ENCODE data around the gene CEMIP. TPM values are rescaled to one million over a fixed set of nuclear protein-coding genes. Genes with fewer than 3 reads are reported as not detected.

The CEMIP gene
- total RNA-seq, 4 donors from 2014 or later = 0.27 to 0.32 TPM; not detected in 2

- intact Hi-C loops (cut with DNase I; ENCODE audit: low total_unique reads) = no loop called here
- WGBS, 2 donors (ENCODE audit: low coverage in 1 of 2) = 66% methylated on average over 5 of the region's 5 CpGs; no CpG with 5 or more reads in 1 of the 2 donors
- in situ Hi-C loops (cut with MboI; ENCODE audit: low pct_ligation_motif_present in 1 of 4, low pct_unique_long_range_greater_than_20kb in 1 of 4, low sequenced_read_pairs in 3 of 4) = no loop called here
Observed at GRCh38 chr15:80861731-80862170, 82.6 kb downstream of the CEMIP start.

DNA sequence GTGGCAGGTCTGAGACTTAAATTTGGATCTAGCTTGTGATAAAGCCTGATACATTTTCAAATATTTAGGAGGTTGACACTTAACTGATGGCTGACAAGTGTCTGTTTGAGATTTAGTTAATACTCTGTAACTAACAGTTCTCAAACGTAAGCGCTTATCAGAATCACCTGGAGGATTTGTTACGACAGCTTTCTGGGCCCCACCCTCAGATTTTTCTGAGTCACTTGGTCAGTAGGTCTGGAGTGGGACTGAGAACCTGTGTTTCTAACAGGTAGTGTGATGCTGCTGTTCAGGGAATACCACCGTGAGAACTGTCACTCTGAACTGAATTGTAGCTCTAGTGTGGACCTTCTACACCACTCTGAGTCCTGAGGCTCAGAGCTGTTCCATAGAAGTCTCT, 85.5 kb downstream of the CEMIP start:
- DNase-seq = no peak
- H3K27ac ChIP-seq = no peak overlapping the region
- H3K4me1 ChIP-seq = no peaks in the 10 kb centered on the region
- no peaks in the 10 kb centered on the region for H3K36me3 ChIP-seq
- intact Hi-C loops (cut with DNase I; ENCODE audit: low total_unique reads) = no loop called here
- no peaks in the 10 kb centered on the region for H3K27me3 ChIP-seq
- in situ Hi-C loops (cut with MboI; ENCODE audit: low pct_ligation_motif_present in 1 of 4, low pct_unique_long_range_greater_than_20kb in 1 of 4, low sequenced_read_pairs in 3 of 4) = no loop called here
- H3K4me3 ChIP-seq = no peak overlapping the region
- 85% methylated on average over 4 of the region's 4 CpGs; no CpG with 5 or more reads in 1 of the 2 donors for WGBS, 2 donors (ENCODE audit: low coverage in 1 of 2)
- TF ChIP-seq POLR2AphosphoS5 (IDR thresholded peaks at IDR 0.05) (no peak), POLR2A (IDR thresholded peaks at IDR 0.05) (no peak), EP300 (IDR thresholded peaks at IDR 0.05; ENCODE audit: low read depth) (no peak)
- TF ChIP-seq, protein P1, sequence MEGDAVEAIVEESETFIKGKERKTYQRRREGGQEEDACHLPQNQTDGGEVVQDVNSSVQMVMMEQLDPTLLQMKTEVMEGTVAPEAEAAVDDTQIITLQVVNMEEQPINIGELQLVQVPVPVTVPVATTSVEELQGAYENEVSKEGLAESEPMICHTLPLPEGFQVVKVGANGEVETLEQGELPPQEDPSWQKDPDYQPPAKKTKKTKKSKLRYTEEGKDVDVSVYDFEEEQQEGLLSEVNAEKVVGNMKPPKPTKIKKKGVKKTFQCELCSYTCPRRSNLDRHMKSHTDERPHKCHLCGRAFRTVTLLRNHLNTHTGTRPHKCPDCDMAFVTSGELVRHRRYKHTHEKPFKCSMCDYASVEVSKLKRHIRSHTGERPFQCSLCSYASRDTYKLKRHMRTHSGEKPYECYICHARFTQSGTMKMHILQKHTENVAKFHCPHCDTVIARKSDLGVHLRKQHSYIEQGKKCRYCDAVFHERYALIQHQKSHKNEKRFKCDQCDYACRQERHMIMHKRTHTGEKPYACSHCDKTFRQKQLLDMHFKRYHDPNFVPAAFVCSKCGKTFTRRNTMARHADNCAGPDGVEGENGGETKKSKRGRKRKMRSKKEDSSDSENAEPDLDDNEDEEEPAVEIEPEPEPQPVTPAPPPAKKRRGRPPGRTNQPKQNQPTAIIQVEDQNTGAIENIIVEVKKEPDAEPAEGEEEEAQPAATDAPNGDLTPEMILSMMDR (IDR thresholded peaks at IDR 0.05) = no peak
- H3K9me3 ChIP-seq = no peaks in the 10 kb centered on the region

More at GRCh38 chr15:80861731-80862170, 82.6 kb downstream of the CEMIP start:
- Histone ChIP-seq H3K9me3 (no peaks in the 10 kb centered on the region), H3K4me1 (peaks cover under 1 to 12% (median 9%) of the 10 kb centered on the region in 4 donors), H3K36me3 (no peaks in the 10 kb centered on the region), H3K27me3 (no peaks in the 10 kb centered on the region), H3K27ac (no peak overlapping the region), H3K4me3 (no peak overlapping the region)
- no peak for DNase-seq
- TF ChIP-seq POLR2AphosphoS5 (IDR thresholded peaks at IDR 0.05) (no peak), EP300 (IDR thresholded peaks at IDR 0.05; ENCODE audit: low read depth) (no peak), POLR2A (IDR thresholded peaks at IDR 0.05) (no peak)
- TF ChIP-seq, protein P1 (IDR thresholded peaks at IDR 0.05) = no peak

DNA sequence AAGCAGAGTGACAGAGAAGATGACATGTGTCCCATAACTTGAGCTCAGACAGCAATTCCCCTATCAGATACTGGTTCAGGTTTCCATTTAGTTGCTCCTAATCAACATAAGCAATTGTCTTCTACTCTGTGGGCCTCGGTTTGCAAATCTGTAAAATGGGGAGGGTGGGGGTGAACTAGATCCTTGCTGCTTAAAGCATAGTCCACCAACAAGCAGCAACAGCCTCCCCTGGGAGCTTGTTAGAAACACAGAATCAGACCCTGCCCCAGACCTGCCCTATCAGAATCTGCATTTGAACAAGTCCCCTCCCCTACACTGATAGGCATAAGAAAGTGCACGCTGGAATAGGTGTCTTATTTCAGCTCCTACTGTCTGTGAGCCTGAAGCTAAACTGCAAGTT, 87.8 kb downstream of the CEMIP start:
- intact Hi-C loops (cut with DNase I; ENCODE audit: low total_unique reads) = no loop called here
- H3K27me3 ChIP-seq = no peaks in the 10 kb centered on the region
- no peaks in the 10 kb centered on the region for H3K9me3 ChIP-seq
- TF ChIP-seq POLR2AphosphoS5 (IDR thresholded peaks at IDR 0.05) (no peak), EP300 (IDR thresholded peaks at IDR 0.05; ENCODE audit: low read depth) (no peak), POLR2A (IDR thresholded peaks at IDR 0.05) (no peak)
- TF ChIP-seq, protein P1 (IDR thresholded peaks at IDR 0.05) = no peak
- H3K27ac ChIP-seq = no peak overlapping the region
- no peaks in the 10 kb centered on the region for H3K36me3 ChIP-seq
- in situ Hi-C loops (cut with MboI; ENCODE audit: low pct_ligation_motif_present in 1 of 4, low pct_unique_long_range_greater_than_20kb in 1 of 4, low sequenced_read_pairs in 3 of 4) = no loop called here
- 83 to 90% methylated on average over 1 to 2 of the region's 2 CpGs for WGBS, 2 donors (ENCODE audit: low coverage in 1 of 2)
- no peak for DNase-seq
- no peak overlapping the region for H3K4me3 ChIP-seq
- H3K4me1 ChIP-seq = peaks cover 0 to 4% (median 0%) of the 10 kb centered on the region in 4 donors

DNA sequence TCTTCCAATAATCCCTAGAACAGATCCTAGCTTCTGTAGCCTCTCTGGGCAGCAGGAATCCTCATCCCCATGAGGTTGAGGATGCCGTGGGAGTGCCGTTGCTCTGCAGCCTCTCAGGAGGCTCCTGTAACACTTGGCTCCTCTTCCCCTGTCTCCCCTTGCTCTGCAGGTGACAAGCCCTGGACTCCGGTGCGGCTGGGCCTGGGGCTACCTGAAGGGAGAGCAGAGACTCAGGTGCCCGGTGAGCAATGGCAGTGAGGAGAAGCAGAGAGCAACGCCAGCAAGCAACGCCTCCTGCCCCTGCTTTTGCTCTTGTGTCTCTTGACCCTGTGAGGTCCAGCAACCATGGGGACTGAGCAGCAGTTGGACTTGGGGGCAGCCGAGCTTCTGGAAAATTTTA, 91.2 kb downstream of the CEMIP start:
- Histone ChIP-seq H3K27ac (no peak overlapping the region), H3K4me3 (no peak overlapping the region), H3K9me3 (no peaks in the 10 kb centered on the region), H3K36me3 (no peaks in the 10 kb centered on the region), H3K27me3 (no peaks in the 10 kb centered on the region), H3K4me1 (peaks cover 0 to 4% (median 0%) of the 10 kb centered on the region in 4 donors)
- 89% methylated on average over 8 of the region's 8 CpGs; no CpG with 5 or more reads in 1 of the 2 donors for WGBS, 2 donors (ENCODE audit: low coverage in 1 of 2)
- intact Hi-C loops (cut with DNase I; ENCODE audit: low total_unique reads) = no loop called here
- in situ Hi-C loops (cut with MboI; ENCODE audit: low pct_ligation_motif_present in 1 of 4, low pct_unique_long_range_greater_than_20kb in 1 of 4, low sequenced_read_pairs in 3 of 4) = no loop called here
- no peak for DNase-seq
- TF ChIP-seq POLR2A (IDR thresholded peaks at IDR 0.05) (no peak), POLR2AphosphoS5 (IDR thresholded peaks at IDR 0.05) (no peak), EP300 (IDR thresholded peaks at IDR 0.05; ENCODE audit: low read depth) (no peak)
- TF ChIP-seq, protein P1 (IDR thresholded peaks at IDR 0.05) = no peak

Data from transverse colon (tissue), 4 donors.